ENCODE data around the gene SCAMP2. TPM values are rescaled to one million over a fixed set of nuclear protein-coding genes. Genes with fewer than 3 reads are reported as not detected.

The SCAMP2 gene
- polyA plus RNA-seq, 1 donor from 2014 or later, result 4.5 TPM

GRCh38 chr15:74798388-74799254 is 74.5 kb downstream of the SCAMP2 start:
- Histone ChIP-seq H3K4me3 (ENCODE audit: low read length) (no peak overlapping the region), H3K79me2 (replicated peaks; ENCODE audit: insufficient read depth, low read length) (peaks cover 4% of the 10 kb centered on the region), H3K9me2 (ENCODE audit: insufficient read depth, low read length) (no peaks in the 10 kb centered on the region), H3K4me2 (ENCODE audit: low read length) (no peak overlapping the region), H3F3A (ENCODE audit: insufficient read depth, low read length, poor library complexity, severe bottlenecking) (no peaks in the 10 kb centered on the region), H3K36me3 (ENCODE audit: insufficient read depth, low read length) (peaks cover 4% of the 10 kb centered on the region), H3K27ac (ENCODE audit: low read length) (no peak overlapping the region), H4K20me1 (ENCODE audit: insufficient read depth) (no peaks in the 10 kb centered on the region), H3K9ac (ENCODE audit: low read length) (no peak overlapping the region), H3K27me3 (ENCODE audit: insufficient read depth, low read depth, low read length) (no peaks in the 10 kb centered on the region), H2AFZ (ENCODE audit: low read depth, low read length) (no peak overlapping the region), H3K9me3 (ENCODE audit: low read length) (no peaks in the 10 kb centered on the region)
- no peak for TF ChIP-seq REST (IDR thresholded peaks at IDR 0.05; ENCODE audit: borderline replicate concordance)
- no peak for TF ChIP-seq TAF1 (IDR thresholded peaks at IDR 0.05; ENCODE audit: low read depth)
- no peak for TF ChIP-seq EP300 (conservative IDR thresholded peaks at IDR 0.05; ENCODE audit: poor library complexity, severe bottlenecking)
- TF ChIP-seq SMC3 (conservative IDR thresholded peaks at IDR 0.05; ENCODE audit: poor library complexity), result no peak
- no peak for TF ChIP-seq POLR2AphosphoS5 (IDR thresholded peaks at IDR 0.05)
- no peak for TF ChIP-seq MXI1 (conservative IDR thresholded peaks at IDR 0.05; ENCODE audit: poor library complexity, severe bottlenecking)
- TF ChIP-seq EZH2 (IDR thresholded peaks at IDR 0.05; ENCODE audit: borderline replicate concordance, insufficient read depth, low read length, poor library complexity, severe bottlenecking), result no peak
- TF ChIP-seq CTCF (IDR thresholded peaks at IDR 0.05; ENCODE audit: poor library complexity, severe bottlenecking), result no peak
- no peak for TF ChIP-seq RAD21 (conservative IDR thresholded peaks at IDR 0.05)

GRCh38 chr15:74795966-74796625 is 77.1 kb downstream of the SCAMP2 start:
- TF ChIP-seq REST (IDR thresholded peaks at IDR 0.05; ENCODE audit: borderline replicate concordance) (no peak), EZH2 (IDR thresholded peaks at IDR 0.05; ENCODE audit: borderline replicate concordance, insufficient read depth, low read length, poor library complexity, severe bottlenecking) (no peak), SMC3 (conservative IDR thresholded peaks at IDR 0.05; ENCODE audit: poor library complexity) (no peak), POLR2AphosphoS5 (IDR thresholded peaks at IDR 0.05) (no peak), EP300 (conservative IDR thresholded peaks at IDR 0.05; ENCODE audit: poor library complexity, severe bottlenecking) (no peak), CTCF (IDR thresholded peaks at IDR 0.05; ENCODE audit: poor library complexity, severe bottlenecking) (no peak), TAF1 (IDR thresholded peaks at IDR 0.05; ENCODE audit: low read depth) (no peak), RAD21 (conservative IDR thresholded peaks at IDR 0.05) (no peak), MXI1 (conservative IDR thresholded peaks at IDR 0.05; ENCODE audit: poor library complexity, severe bottlenecking) (no peak)
- Histone ChIP-seq H3K27me3 (ENCODE audit: insufficient read depth, low read depth, low read length) (no peaks in the 10 kb centered on the region), H3K9ac (ENCODE audit: low read length) (no peak overlapping the region), H3K27ac (ENCODE audit: low read length) (no peak overlapping the region), H3K4me2 (ENCODE audit: low read length) (no peak overlapping the region), H3K79me2 (replicated peaks; ENCODE audit: insufficient read depth, low read length) (peaks cover 13% of the 10 kb centered on the region), H3K4me3 (ENCODE audit: low read length) (no peak overlapping the region), H2AFZ (ENCODE audit: low read depth, low read length) (no peak overlapping the region), H3F3A (ENCODE audit: insufficient read depth, low read length, poor library complexity, severe bottlenecking) (no peaks in the 10 kb centered on the region), H3K9me2 (ENCODE audit: insufficient read depth, low read length) (no peaks in the 10 kb centered on the region), H4K20me1 (ENCODE audit: insufficient read depth) (no peaks in the 10 kb centered on the region), H3K36me3 (ENCODE audit: insufficient read depth, low read length) (no peaks in the 10 kb centered on the region), H3K9me3 (ENCODE audit: low read length) (no peaks in the 10 kb centered on the region)
